Measurements from ENCODE around the gene GCGR. TPM values are rescaled to one million over a fixed set of nuclear protein-coding genes. Genes with fewer than 3 reads are reported as not detected.

Gene GCGR
- total and polyA plus RNA-seq, 2 of the 13 experiments (the other 11 are each of a cell fraction or from before 2014, with no cell fraction given) = 0.04 to 0.13 TPM

- H3K36me3 ChIP-seq (replicated peaks in 1 of 2; ENCODE audit: control insufficient read depth in 1 of 2, insufficient read depth in 2 of 2, low read length in 2 of 2) = peaks cover 2 to 6% of the 10 kb centered on the region in 2 experiments; a peak in 2 of 5 replicates
- H3K4me1 ChIP-seq (ENCODE audit: insufficient read depth, low read length) = peaks cover 32% of the 10 kb centered on the region
- 86% methylated on average over 8 of the region's 8 CpGs for WGBS (ENCODE audit: low lambda C conversion rate)
- H2AFZ ChIP-seq (ENCODE audit: low read length) = no peak overlapping the region
- ChIA-PET POLR2A (interaction anchor here (0.6 to 2.1 kb wide), 24 partner anchors 11 to 284 kb away, joined by 3 to 52 read pairs (median 5); partner anchors contain the start of genes ALYREF, ANAPC11, ARL16 and DCXR), CTCF (ENCODE audit: low intra/inter-chr PET ratio, low total read pairs) (interaction anchor here (1.2 to 2.5 kb wide), 3 partner anchors 11 to 89 kb away, joined by 3 to 8 read pairs (median 3); partner anchors contain the start of gene MCRIP1)
- H3K4me3 ChIP-seq (replicated peaks in 1 of 3; ENCODE audit: insufficient read depth in 1 of 3, low read depth in 2 of 3, low read length in 3 of 3) = no peak overlapping the region
- no peak for DNase-seq (ENCODE audit: low spot score)
- in situ Hi-C loops (cut with HindIII; ENCODE audit: extremely low pct_ligation_motif_present, low pct_unique_long_range_greater_than_20kb) (no loop called here), intact Hi-C loops (cut with micrococcal nuclease; ENCODE audit: unreplicated experiment) (loop anchor here (5.0 kb wide), 1 partner anchor 40 kb away; the partner anchor contains the start of gene P4HB)
- BruUV-seq (replicated peaks) = no TSS peak
- no peak for ATAC-seq
- H4K20me1 ChIP-seq (ENCODE audit: insufficient read depth, low read length) = no peaks in the 10 kb centered on the region; the same call in 1 of the 2 replicates
- TF ChIP-seq ZNF230 (CRISPR knock-in tag; IDR thresholded peaks at IDR 0.05) (0 out of 2 replicates have a peak, but pooled peaks have one; percentile 30), AGO1 (IDR thresholded peaks at IDR 0.05; ENCODE audit: low read depth, low read length, poor library complexity, severe bottlenecking) (peak; percentile 5), ZSCAN29 (CRISPR knock-in tag; conservative IDR thresholded peaks at IDR 0.05) (no peak), ZNF451 (CRISPR knock-in tag; IDR thresholded peaks at IDR 0.05) (0 out of 2 replicates have a peak, but pooled peaks have one; percentile 9), SETDB1 (CRISPR knock-in tag; IDR thresholded peaks at IDR 0.05; ENCODE audit: borderline replicate concordance) (no peak), ZNF563 (CRISPR knock-in tag; IDR thresholded peaks at IDR 0.05) (0 out of 2 replicates have a peak, but pooled peaks have one; percentile 8), HNF4A (CRISPR knock-in tag; IDR thresholded peaks at IDR 0.05) (no peak), DZIP1 (CRISPR knock-in tag; IDR thresholded peaks at IDR 0.05) (0 out of 2 replicates have a peak, but pooled peaks have one; percentile 22), KLF13 (CRISPR knock-in tag; IDR thresholded peaks at IDR 0.05) (no peak)
- TF ChIP-seq, protein P1, sequence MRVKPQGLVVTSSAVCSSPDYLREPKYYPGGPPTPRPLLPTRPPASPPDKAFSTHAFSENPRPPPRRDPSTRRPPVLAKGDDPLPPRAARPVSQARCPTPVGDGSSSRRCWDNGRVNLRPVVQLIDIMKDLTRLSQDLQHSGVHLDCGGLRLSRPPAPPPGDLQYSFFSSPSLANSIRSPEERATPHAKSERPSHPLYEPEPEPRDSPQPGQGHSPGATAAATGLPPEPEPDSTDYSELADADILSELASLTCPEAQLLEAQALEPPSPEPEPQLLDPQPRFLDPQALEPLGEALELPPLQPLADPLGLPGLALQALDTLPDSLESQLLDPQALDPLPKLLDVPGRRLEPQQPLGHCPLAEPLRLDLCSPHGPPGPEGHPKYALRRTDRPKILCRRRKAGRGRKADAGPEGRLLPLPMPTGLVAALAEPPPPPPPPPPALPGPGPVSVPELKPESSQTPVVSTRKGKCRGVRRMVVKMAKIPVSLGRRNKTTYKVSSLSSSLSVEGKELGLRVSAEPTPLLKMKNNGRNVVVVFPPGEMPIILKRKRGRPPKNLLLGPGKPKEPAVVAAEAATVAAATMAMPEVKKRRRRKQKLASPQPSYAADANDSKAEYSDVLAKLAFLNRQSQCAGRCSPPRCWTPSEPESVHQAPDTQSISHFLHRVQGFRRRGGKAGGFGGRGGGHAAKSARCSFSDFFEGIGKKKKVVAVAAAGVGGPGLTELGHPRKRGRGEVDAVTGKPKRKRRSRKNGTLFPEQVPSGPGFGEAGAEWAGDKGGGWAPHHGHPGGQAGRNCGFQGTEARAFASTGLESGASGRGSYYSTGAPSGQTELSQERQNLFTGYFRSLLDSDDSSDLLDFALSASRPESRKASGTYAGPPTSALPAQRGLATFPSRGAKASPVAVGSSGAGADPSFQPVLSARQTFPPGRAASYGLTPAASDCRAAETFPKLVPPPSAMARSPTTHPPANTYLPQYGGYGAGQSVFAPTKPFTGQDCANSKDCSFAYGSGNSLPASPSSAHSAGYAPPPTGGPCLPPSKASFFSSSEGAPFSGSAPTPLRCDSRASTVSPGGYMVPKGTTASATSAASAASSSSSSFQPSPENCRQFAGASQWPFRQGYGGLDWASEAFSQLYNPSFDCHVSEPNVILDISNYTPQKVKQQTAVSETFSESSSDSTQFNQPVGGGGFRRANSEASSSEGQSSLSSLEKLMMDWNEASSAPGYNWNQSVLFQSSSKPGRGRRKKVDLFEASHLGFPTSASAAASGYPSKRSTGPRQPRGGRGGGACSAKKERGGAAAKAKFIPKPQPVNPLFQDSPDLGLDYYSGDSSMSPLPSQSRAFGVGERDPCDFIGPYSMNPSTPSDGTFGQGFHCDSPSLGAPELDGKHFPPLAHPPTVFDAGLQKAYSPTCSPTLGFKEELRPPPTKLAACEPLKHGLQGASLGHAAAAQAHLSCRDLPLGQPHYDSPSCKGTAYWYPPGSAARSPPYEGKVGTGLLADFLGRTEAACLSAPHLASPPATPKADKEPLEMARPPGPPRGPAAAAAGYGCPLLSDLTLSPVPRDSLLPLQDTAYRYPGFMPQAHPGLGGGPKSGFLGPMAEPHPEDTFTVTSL (CRISPR knock-in tag; IDR thresholded peaks at IDR 0.05; ENCODE audit: borderline replicate concordance) = no peak
- no peaks in the 10 kb centered on the region; a peak in 2 of 5 replicates for H3K27me3 ChIP-seq (ENCODE audit: control insufficient read depth in 1 of 2, insufficient read depth in 2 of 2, low read length in 2 of 2)
- H3K9ac ChIP-seq (ENCODE audit: insufficient read depth, low read depth, low read length) = no peak overlapping the region; the same call in 1 of the 2 replicates
- no peaks in the 10 kb centered on the region for H3K9me3 ChIP-seq (ENCODE audit: low read length)
- no peak for FAIRE-seq
- peak overlapping the region; percentile 53 for H3K27ac ChIP-seq (ENCODE audit: extremely low read length, insufficient read depth, low read length)
- H3K4me2 ChIP-seq (ENCODE audit: low read depth, low read length) = 0 out of 2 replicates have a peak overlapping the region, but pooled peaks have one; percentile 43
- H3K79me2 ChIP-seq (ENCODE audit: insufficient read depth, low read length) = no peaks in the 10 kb centered on the region
Measured at GRCh38 chr17:81822312-81822637, 18.3 kb downstream of the GCGR start.

Data from HepG2 (cell line).